Measurements from ENCODE around the gene SPTB.

- TF ChIP-seq CTCF (optimal IDR thresholded peaks at IDR 0.05 in 1 of 3, IDR thresholded peaks at IDR 0.05 in 1 of 3, conservative IDR thresholded peaks at IDR 0.05 in 1 of 3; ENCODE audit: extremely low read depth in 1 of 3, insufficient read depth in 2 of 3, low read length in 3 of 3), result no peak
- no peak for TF ChIP-seq EZH2 (IDR thresholded peaks at IDR 0.05; ENCODE audit: low read length)
These were observed 133.1 kb downstream of the SPTB start for GRCh38 chr14:64746298-64747250.

Data from keratinocyte (primary cell).